8988T (cell line): Measurements from ENCODE around the gene C15orf39.

ENCODE experiments used
- DNase-seq: peaks from one replicate; pipeline ENCODE4 v3.0.0; 2011

C15orf39 gene

DNA sequence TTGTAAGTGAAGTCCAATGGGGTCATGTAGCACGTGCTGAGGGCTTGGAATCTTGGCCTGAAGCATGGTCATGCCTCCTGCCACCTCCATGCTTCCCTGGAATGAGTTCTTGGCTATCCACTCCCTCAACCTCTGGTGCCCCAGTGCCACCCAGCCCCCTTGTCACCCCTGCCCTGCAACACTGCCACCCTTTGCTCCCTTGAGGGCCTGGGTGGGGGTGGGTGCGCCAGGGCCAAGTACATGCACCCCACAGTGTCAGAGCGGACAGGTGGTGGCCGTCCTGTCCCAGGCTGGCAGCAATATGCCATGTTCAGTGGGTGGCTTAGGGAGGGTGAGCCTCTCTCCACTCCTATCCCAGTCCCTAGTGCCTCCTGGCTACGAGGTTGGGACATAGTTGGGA is 27.6 kb upstream of the C15orf39 start:
- no peak for DNase-seq

DNA sequence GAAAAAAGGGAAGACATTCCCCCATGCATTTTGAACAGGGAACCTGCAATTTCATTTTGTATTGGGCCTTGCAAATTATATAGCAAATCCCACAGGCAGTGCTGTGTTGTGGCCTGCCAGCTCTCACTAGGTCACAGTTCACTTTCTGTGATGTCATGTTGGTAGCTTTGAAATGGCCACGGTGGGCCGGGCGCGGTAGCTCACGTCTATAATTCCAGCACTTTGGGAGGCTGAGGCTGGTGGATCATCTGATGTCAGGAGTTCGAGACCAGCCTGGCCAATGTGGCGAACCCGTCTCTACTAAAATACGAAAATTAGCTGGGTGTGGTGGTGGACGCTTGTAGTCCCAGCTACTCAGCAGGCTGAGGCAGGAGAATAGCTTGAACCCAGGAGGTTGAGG is 27.0 kb upstream of the C15orf39 start:
- no peak for DNase-seq

DNA sequence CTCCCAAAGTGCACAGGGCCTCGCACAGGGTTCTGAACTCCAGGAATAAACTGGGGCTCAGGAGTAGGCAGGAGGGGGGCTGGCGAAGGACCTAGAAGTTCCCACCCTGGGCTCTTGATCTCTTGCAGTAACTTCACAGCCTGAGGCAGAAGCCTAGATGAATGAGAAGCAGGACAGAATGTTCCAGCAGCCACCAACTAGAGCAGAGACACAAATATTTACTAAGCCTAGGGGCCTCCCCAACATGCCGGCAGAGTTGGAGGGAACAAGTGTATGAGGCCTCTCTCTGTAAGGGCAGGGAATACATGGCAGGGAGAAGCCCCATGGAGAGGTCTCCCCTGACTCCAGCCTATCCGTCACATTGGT is 25.3 kb upstream of the C15orf39 start:
- no peak for DNase-seq

DNA sequence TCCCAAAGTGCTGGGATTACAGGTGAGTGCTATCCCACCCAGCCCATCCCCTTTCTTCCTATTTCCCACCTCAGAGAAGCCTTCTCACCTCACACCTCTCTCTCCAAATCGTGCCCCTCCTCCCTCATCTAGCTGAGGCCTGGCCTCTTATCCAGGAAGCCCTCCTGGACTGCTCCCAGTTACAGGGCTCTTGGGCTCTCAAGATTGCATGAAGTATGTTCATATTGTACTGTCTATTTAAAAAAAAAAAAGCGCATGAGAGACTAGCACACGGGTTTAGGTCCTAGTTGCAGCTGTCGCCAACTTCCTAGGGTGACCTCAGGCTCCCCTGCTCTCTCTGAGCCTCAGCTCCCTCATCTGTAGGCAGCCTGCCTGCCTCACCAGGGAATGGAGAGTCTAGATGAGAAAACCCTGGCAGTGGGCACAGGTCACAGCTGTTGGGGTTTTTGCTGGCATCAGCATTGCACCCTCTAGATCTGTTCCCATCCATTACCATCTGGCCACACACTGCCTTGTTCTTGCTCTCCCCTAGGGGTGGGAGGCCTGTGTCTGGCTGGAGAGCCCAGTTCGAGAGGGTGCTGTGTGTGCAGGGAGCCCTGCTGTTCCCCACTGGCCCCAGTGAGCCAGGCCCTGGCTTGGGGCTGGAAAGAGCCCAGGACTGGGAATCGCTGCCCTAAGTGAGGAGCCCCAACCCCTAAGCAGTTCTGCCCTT is 24.2 kb upstream of the C15orf39 start:
- DNase-seq, result no peak

DNA sequence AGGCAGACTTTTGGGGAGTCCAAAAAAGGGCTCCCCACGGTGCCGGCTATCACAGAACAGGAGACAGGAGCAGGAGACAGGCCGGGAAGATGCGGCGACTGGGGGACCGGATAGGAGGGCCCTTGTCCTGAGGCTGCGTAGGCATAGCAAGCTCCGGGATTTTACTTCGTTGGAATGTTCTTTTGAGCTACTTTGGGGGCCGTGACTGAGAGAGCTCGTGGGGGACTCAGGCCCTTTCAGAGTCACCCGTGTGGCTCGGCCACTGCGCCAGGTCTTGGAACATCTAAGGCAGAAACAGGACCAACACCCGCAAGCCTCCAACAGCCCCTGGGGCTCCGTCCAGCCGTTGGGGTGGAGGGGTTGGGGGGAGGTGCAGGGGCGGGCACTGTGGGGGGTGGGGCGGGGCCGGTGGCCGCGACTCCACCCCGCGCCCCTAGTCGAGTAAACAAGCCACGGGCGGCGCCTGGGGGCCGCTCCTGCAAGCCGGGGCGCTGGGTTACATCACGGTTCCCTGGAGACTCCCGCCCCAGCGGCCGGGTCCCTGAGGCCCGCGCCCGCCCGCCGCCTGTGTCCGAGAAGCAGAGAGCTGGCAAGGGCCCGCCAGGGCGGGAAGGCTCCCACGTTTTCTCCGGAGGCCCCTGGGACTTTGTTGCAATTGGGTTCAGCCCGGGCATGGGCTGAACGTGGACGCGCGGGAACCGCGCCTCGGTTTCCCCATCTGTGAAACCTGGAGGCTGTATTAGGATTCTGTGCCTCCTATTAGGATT is 23.3 kb upstream of the C15orf39 start:
- DNase-seq, result no peak

DNA sequence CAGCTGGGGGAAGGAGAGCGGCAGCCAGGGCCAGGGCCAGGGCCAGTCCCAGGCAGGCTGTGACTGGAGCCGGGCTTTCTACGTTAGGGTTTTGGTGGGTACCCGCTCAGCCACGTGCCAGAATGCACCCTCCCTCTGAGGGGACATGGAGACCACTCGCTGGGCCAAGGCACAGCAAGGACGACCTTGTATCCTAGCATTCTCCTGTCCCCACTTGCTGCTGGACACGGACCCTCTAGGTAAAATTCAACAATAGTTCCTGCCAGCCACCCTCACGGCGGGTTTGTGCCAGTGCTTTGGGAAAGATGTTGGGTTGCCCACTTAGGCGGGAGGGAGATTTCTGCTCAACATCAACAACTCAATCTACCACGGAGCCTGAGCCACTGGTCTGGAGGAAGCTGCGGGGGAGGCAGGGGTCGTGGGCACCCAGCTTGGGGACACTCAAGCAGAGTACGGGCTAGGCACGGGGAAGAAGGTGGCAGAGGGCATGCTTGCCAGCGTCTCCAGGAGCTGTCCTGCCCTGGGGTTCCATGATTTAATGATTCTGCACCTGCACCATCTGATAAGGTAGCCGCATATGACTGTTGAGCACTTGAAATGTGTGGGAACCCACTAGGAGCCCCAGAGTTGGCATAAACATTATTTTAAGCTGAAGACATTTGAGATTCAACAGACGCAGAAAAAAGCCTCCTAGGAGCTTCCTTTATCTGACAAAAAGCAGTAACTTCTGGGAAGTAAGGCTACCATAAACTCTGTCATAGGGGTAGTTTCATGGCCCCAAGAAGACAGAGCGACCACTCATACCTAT is 22.5 kb upstream of the C15orf39 start:
- DNase-seq, result no peak

DNA sequence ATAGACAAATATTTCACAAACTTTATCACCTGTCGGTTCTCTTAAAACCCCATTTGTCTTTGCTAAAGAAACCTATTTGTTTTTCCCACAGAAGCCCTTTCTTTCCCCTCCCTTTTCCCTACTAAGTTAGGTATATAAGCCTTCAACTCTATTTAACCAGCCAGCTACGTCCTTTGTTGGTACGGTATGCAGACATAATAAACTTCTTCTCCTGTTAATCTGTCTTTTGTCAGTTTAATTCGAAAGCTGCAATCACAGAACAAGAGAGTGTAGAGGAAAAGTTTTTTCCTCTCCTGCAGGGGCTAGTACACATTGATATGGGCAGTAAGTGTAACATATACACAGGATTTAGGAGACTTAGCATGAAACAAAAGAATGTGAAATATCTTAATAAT is 21.9 kb upstream of the C15orf39 start:
- no peak for DNase-seq

DNA sequence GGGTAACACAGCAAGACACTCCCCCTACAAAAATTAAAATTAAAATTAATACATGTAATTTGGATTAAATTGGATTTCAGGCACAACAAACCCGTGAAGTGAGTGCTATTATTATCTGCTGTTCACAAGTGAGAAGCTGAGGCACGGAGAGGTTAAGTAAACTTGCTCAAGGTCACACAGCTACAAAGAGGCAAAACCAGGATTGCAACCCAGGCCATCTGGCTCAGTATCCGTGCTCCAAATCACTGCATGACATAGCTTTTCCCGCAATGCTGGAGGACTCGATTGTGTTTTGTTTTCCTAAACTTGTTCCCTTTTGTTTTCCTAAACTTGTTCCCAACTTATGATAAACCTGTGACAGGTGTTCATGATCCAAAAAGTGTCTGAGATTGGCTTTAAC is 19.9 kb upstream of the C15orf39 start:
- no peak for DNase-seq

DNA sequence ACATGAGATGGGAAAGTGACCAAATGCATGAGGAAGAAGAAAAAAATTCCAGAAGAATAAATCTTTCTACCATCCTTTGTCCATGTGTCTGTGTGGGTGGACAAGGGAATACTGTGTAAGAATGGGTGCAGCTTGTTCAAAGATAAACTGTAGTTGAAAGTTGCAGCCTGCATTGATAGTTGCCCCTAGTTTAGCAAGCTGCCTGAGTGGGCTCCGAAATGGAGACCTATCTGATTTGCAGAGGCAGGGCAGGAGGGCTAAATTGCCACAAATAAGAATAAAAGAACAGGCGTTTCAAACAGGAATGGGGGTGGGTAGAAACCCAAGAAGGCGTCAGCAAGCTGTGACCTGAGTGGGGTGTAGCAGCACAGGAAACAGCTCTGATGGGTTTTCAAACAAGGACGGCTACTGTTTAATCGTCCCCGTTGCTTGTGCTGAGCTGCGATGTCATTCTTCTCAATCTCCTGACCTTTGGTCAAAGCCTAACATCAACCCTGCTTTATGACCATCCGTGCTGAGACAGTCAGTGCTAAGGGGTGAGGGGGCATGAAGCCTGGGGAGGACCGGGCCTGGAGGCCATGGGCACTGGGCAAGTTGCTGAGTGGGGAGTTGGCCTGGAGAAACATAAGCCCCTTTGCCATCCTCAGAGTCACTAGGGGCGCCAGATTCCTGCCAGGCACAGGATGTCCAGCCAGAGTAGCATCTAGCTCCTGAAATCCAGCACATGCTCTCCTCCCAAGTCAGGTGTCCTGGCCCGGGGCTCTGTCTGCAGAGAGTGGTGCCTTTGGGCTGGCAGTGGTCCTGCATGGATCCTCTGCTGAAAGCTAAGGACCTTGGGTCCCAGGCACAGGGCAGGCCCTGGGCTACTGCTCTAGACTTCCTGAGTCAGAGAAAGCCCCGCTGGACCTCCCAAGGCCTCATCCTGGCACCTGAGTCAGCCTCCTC is 19.2 kb upstream of the C15orf39 start:
- peak; percentile 41 for DNase-seq

DNA sequence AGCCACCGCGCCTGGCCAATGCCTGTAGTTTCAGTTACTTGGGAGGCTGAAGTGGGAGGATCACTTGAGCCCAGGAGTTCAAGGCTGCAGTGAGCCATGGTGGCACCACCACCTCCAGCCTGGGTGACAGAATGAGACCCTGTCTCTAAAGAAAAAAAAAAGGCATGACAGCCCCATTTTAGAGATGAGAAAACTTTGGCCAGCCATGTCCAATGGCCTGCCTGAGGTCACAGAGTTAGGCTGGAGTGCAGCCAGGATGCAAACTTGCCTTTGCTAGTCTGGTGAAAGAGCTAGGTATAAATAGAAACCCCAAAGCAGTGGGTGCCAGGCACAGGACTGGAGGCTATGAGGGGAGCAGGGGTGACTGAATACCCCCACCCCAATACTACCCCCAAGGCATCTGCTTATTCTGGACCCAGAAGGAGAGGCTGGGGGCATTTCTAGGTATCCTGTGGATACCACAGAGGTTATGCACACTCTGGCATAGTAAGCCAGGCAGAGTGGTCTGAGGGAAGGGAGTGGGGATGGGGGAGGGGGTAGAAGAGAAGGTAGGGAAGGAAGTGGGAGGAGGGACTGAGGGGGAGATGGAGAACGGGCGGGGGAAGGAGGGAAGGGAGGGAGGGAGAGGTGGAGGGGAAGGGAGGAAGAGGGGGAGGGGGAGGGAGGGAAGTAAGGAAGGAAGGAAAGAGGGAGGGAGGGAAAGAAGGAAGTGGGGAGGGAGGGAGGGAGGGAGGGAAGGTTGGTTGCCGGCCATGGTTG is 16.2 kb upstream of the C15orf39 start:
- DNase-seq, result no peak

DNA sequence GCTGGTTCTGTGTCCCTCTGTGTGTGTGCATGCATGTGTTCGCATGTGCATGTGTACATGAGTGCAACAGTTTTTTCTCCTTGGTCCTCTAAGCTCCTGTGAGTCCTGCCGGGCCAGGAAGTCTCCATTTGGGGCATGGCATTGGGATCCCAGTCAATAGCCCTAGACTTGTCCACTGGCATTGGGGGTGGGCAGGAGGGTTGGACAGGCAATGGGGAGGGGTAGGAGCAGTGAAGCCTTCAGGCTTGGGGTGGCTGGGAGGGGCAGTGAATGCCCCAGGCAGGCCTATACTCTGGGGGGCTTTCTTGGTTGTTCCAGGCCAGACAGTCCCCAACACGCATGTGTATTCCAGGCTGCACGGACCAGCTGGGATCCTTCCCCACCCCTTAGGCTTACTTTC is 15.6 kb upstream of the C15orf39 start:
- no peak for DNase-seq

DNA sequence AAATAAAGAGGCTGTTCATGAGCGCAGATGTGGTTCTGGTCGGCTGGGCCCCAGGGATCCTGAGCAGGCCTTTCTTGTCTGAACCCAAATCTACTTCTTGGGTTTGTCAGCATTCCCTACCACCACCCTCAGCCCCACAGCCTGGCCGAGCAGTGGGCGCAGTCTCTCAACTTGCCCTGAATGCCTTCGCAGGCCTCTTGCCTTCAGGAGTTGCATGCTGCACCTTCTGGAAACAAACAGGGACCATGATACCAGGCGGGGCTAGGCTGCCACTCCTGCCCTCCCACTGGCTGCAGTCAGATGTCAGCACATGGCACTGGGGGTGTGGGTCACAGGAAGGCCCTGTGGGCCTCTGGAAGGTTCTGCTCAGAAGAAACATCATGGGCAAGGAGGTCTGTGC is 13.2 kb upstream of the C15orf39 start:
- DNase-seq, result no peak

DNA sequence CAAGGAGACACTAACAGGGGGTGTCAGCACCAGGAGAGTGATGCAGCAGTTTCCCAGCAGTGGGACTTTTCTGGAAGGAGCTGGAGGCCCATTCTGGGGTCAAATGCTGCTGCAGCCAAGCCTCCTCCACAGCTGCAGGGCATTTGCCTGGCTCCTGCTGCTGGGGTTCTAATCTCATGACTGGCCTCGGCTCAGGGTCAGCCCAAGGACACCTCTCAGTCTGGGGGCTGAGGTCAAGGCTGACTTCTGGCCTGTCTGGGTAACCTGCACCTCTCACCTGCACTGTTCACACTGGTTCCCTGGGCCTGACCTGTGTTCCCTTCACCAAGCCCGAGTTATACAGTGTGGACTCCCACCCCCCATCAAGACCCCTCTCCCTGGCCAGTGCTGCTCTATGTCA is 10.4 kb upstream of the C15orf39 start:
- no peak for DNase-seq

DNA sequence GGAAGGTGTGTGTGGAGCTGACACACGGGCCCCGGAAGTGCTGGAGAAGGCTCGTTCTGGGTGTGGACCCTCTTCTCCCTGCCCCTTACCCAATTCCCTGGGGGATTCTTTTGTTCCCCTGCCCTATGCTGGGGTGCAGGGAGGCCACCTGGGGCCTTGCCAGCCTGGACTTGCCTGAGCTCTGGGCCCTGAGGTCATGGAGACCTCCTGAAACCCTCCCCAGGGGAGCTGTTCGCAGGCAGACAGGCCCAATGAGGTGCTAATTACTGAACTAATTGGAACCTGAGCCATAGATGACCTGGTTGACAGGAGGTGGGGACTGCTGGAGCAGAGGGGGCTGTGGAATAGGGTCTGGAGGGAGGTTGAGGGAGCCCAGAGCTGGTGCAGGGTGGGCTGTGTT is 9.4 kb upstream of the C15orf39 start:
- DNase-seq, result no peak

DNA sequence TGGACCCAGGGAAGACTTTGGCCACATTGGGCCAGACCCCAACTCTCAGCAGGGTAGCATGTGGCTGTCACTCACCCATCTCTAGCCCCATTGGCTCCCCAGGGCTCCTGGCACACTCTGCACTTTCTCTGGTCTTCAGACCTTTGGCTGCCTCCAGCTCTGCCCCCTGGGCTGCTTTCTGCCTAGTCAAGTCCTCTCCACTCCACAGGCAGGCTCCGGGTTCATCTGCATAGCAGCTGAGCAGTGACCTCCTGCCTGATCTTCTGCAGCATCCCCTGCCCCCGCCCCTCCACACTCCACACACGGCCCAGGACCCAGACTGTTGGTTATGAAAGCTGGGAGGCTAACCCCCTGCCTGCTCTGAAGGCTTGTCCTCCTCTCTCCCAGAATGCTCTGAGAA is 8.4 kb upstream of the C15orf39 start:
- no peak for DNase-seq

DNA sequence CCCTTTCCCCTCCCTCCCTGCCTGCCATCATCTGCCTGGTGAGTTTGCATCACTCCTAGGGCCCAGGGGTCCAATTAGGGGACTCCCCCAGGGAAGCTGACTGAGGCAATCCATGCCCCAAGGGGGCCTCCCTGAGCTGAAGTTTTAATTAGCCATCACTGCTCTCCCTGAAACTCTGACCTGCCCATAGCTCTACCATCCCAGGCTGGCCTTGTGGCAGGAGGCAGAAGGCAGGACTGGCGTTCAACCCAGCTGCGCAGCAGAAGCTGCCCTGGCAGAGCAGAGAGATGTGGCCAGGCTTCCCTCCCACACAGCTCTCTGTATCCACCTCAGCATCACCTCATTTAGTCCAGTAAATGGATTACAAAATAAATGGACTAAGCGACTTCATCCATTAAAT is 7.7 kb upstream of the C15orf39 start:
- DNase-seq, result no peak

DNA sequence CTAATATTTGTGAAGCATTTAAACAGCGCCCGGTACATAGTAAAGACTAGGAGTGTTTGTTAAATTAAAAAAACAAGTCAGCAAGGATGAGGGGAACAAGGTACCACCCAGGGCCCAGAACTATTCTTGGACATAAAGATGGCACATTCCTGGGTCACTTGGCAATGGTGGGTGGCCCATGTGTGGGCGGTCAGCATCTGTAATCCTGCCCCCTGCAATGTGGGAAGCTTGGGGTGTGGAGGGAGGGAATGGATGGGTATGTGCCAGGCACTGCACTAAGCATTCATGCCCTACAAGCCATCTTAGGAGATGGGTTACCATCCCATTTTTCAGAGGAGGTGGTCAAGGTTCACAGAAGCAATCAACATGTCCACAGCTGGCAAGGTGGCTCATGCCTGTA is 7.3 kb upstream of the C15orf39 start:
- no peak for DNase-seq

DNA sequence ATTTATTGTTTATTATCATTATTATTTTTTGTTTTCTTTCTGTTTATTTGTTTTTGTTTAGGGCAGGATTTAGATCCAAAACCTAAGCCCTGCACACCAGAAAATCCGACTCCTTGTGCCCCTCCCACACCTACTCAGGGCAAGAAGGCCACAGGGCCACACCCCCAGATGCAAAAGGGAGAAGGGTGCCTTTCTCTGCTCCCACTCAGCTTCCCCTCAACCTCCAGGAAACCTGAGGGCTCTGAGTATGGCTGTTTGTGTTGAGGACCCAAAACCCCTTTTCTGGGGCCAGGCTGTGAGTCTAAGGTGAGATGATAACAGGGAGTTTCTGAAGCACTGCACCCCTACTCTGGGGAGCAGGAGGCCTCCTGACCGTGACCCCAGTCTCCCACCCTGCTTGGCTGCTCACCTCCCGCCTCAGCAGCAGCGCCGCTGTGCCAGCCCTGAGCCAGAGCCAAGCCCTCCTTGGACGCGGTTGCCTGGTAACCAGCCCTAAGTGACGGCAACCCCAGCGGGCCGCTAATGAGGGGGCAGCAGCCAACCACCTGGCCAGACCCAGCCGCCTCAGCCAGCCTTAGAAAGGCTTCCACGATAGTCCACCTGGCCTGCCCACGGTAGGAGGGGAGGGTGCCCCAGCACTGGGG is 6.4 kb upstream of the C15orf39 start:
- no peak for DNase-seq

DNA sequence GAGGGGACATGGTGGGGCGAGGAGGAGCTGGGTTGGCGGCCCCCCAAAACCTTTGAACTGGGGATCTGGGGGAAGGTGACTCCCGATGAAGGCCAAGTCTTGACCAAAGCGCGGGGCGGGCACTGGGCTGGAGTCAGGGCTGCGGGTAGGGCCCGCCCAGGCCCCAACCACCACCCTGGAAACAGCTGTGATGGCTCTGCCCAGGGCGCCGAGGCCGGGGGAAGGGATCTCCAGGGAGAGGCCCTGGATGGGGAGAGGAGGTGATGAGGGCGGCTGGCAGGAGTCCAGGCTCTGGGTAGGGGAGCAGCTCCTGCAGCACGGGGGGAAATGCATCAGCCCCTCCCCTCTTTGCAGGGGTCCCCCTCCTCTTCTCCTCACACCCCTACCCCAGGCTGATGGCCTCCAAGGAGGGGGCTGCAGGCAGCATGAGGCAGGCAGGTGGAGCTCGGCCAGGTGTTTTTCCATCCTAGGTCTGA is 5.9 kb upstream of the C15orf39 start:
- DNase-seq, result no peak

DNA sequence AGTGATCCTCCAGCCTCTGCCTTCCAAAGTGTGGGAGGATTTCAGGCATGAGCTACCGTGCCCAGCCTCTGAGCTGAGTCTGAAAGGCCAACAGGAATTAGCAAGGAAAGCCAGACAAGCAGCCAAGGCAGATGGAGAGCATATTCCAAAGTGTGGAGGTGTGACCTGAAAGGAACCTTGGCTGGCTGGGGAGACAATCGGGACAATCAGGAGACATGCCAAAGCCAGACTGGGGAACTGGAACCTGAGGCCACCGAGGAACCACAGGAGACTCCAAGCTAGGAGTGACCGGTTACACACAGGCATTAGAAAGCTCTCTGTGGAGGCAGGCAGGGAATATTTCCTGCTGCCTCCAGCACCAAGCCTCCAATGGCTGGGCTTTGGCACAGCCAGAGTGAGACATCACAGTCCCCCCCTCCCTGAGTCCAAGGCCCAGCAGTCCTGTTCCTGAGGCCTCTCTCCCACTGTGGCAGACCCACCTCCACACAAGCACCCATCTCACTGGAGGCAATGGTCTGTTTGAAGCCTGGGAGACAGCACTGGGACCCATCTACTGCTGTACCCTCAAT is 4.5 kb upstream of the C15orf39 start:
- DNase-seq, result no peak
